ENCODE measurements around the gene TYSND1.
A peak's percentile ranks its signal among the peaks of the same experiment; 100 is the strongest.
"Not testable (repeated sequence)": the region's sequence is repeated elsewhere in the genome, so short reads cannot be mapped to it uniquely, and the experiment has no call there.

TYSND1 gene

GRCh38 chr10:70162892-70163201 lies 16.3 kb upstream of the TYSND1 start:
- peak; percentile 36 to 52 for DNase-seq

GRCh38 chr10:70162151-70162891 lies 15.8 kb upstream of the TYSND1 start:
- DNase-seq: peak; percentile 41 to 74

GRCh38 chr10:70160798-70161197 lies 14.3 kb upstream of the TYSND1 start:
- no peak for DNase-seq

GRCh38 chr10:70159366-70159765 lies 12.9 kb upstream of the TYSND1 start:
- DNase-seq: not testable (repeated sequence)

GRCh38 chr10:70158113-70158512 lies 11.6 kb upstream of the TYSND1 start:
- no peak for DNase-seq

- no peak for DNase-seq
Observed at GRCh38 chr10:70155255-70155838, 8.8 kb upstream of the TYSND1 start.

GRCh38 chr10:70148516-70148915 lies 2.0 kb upstream of the TYSND1 start:
- DNase-seq: no peak

- DNase-seq: no peak
Observed at GRCh38 chr10:70147259-70147625, 742 bp upstream of the TYSND1 start.

GRCh38 chr10:70145666-70146488 lies 623 bp downstream of the TYSND1 start:
- peak; percentile 55 to 60 for DNase-seq

GRCh38 chr10:70145166-70145665 lies 1.3 kb downstream of the TYSND1 start:
- no peak for DNase-seq

- DNase-seq: no peak
Observed at GRCh38 chr10:70144372-70145110, 2.0 kb downstream of the TYSND1 start.

GRCh38 chr10:70142555-70142954 lies 3.9 kb downstream of the TYSND1 start:
- no peak for DNase-seq

GRCh38 chr10:70140297-70140696 lies 6.2 kb downstream of the TYSND1 start:
- DNase-seq: no peak

- DNase-seq: no peak
Observed at GRCh38 chr10:70139997-70140250, 6.6 kb downstream of the TYSND1 start.

GRCh38 chr10:70139151-70139996 lies 7.1 kb downstream of the TYSND1 start:
- no peak for DNase-seq

GRCh38 chr10:70137927-70138883 lies 8.3 kb downstream of the TYSND1 start:
- DNase-seq: no peak

GRCh38 chr10:70137135-70137534 lies 9.4 kb downstream of the TYSND1 start:
- DNase-seq: no peak

GRCh38 chr10:70135684-70136083 lies 10.8 kb downstream of the TYSND1 start:
- DNase-seq: no peak

- DNase-seq: no peak
Observed at GRCh38 chr10:70135046-70135445, 11.5 kb downstream of the TYSND1 start.

- DNase-seq: peak; percentile 42 to 44
Observed at GRCh38 chr10:70132098-70133029, 14.1 kb downstream of the TYSND1 start, which contains the start of gene AIFM2. Gene AIFM2 (minus strand): TSS chr10:70132825. CDS start chr10:70124084, 8,741 bp downstream.
